Adrenal gland (tissue), 12 donors: Measurements from ENCODE around the gene DLG2. TPM values are rescaled to one million over a fixed set of nuclear protein-coding genes. Genes with fewer than 3 reads are reported as not detected.

Experiments
- DNase-seq, 7 donors: peaks; one replicate each; pipeline ENCODE4 v3.0.0-alpha.2; 2019 to 2020
- H3K27ac ChIP-seq, 5 donors: fragments of 200-600 bp; sonication (generic) in 4 of 5; 1 replicate in 3 of 5; 2 replicates in 2 of 5; pipeline versions ENCODE4 v1.5.1 to v1.8.0; 2016 to 2020; ENCODE audit warnings: mild to moderate bottlenecking in 1 of 5
- H3K27me3 ChIP-seq: fragments of 200-600 bp; 2 replicates; pipeline ENCODE4 v1.8.0; 2021
- H3K36me3 ChIP-seq, 2 donors: fragments of 200-600 bp; replicated peaks in 1 of 2; 1 replicate in 1 of 2; 2 replicates in 1 of 2; pipeline versions ENCODE4 v1.5.1 to v1.8.0; 2018 to 2022
- H3K4me1 ChIP-seq, 2 donors: fragments of 200-600 bp; replicated peaks in 1 of 2; 1 replicate in 1 of 2; 2 replicates in 1 of 2; pipeline versions ENCODE4 v1.5.1 to v1.8.0; 2018 to 2021
- H3K4me3 ChIP-seq, 4 donors: fragments of 200-600 bp; sonication (generic) in 3 of 4; one replicate each; pipeline ENCODE4 v1.5.1; 2016 to 2018
- H3K9me3 ChIP-seq, 3 donors: fragments of 200-600 bp; sonication (generic) in 1 of 3; replicated peaks in 1 of 3; 1 replicate in 2 of 3; 2 replicates in 1 of 3; pipeline versions ENCODE4 v1.5.1 to v1.8.0; 2016 to 2021
- CTCF ChIP-seq, 6 experiments: fragments of 450-650 bp in 4 of 6; fragments of 200-600 bp in 2 of 6; sonication (generic) in 1 of 6; IDR thresholded peaks; 1 replicate in 5 of 6; 2 replicates in 1 of 6; pipeline versions ENCODE4 v1.5.1 to v1.8.0; 2016 to 2021; ENCODE audit warnings: antibody characterized with exemption in 6 of 6, mild to moderate bottlenecking in 2 of 6, moderate library complexity in 1 of 6
- POLR2A ChIP-seq, 2 donors: fragments of 450-650 bp; IDR thresholded peaks; one replicate each; pipeline ENCODE4 v1.6.1; 2017; ENCODE audit warnings: antibody characterized with exemption in 2 of 2, mild to moderate bottlenecking in 2 of 2, moderate library complexity in 1 of 2
- WGBS, 4 donors: extraction: QIAGEN DNeasy Blood & Tissue Kit in 2 of 4; methylation state at CpG; one replicate each; pipeline versions ENCODE4 v1.1.5 to v1.1.7; 2013 to 2017; 5-methylcytosine and 5-hydroxymethylcytosine counted together
- intact Hi-C, 2 donors: fragments of 100-400 bp; cut with DNase I; formaldehyde crosslinking; loops; one replicate each; pipeline versions ENCODE4 v1.14.1 to v1.15.0; 2022 to 2023
- polyA plus RNA-seq, 3 donors: library from polyadenylated mRNA; stranded (reverse); fragments of 200-250 nt in 2 of 3; fragments of 350-450 nt in 1 of 3; fragmentation: Illumina TruSeq in 1 of 3; extraction: RNeasy Lipid Tissue Mini Kit (QIAGEN cat#74804) in 1 of 3; gene quantifications; one replicate each; pipeline ENCODE4 v1.2.3, GENCODE V29; 2013 to 2014
- total RNA-seq, 9 donors: library from RNA; depleted of rRNA in 4 of 9; stranded (reverse); fragments of >200 nt in 4 of 9; fragments of 120-200 nt in 1 of 9; fragmentation: NEBNext Ultra II Directional in 1 of 9; extraction: Animal tissue kit (Norgen Biotek cat#: 25700) in 1 of 9; gene quantifications; one replicate each; pipeline versions ENCODE4 v1.1.0 to v1.2.4, GENCODE V29; 2013 to 2023
- donor health status: healthy with polysubstance abuse.
- donor health status: Bipolar disorder and iron deficiency.
- donor health status: DM: yes; HTN: yes; CAD: no.
- donor health status: DM: no; HTN: no; CAD: no.
- donor health status: DM: no; HTN: no; CAD: no.
- donor health status: DM: yes; HTN: yes; CAD: no.

DLG2 gene
- total and polyA plus RNA-seq, 12 donors = 8.3 to 101 (median 37.5) TPM

GRCh38 chr11:84240847-84241246, 1386.3 kb downstream of the DLG2 start:
- Histone ChIP-seq H3K27me3 (no peaks in the 10 kb centered on the region), H3K36me3 (no peaks in the 10 kb centered on the region), H3K27ac (no peak overlapping the region), H3K4me1 (peaks cover 0 to 15% of the 10 kb centered on the region in 2 donors), H3K4me3 (no peak overlapping the region), H3K9me3 (no peaks in the 10 kb centered on the region)
- TF ChIP-seq POLR2A (IDR thresholded peaks at IDR 0.05) = no peak
- no peak for TF ChIP-seq CTCF (IDR thresholded peaks at IDR 0.05)
- DNase-seq = no peak
- intact Hi-C loops = no loop called here
- 83 to 100% (median 94%) methylated on average over 1 of the region's 1 CpG for WGBS, 4 donors

GRCh38 chr11:84236436-84236835, 1390.7 kb downstream of the DLG2 start:
- intact Hi-C loops = no loop called here
- peak overlapping the region in 2 of 5 donors; percentile 12 to 32 for H3K27ac ChIP-seq
- H3K36me3 ChIP-seq = no peaks in the 10 kb centered on the region
- H3K4me1 ChIP-seq = peaks cover 12 to 18% of the 10 kb centered on the region in 2 donors
- H3K4me3 ChIP-seq = no peak overlapping the region
- TF ChIP-seq POLR2A (IDR thresholded peaks at IDR 0.05) (no peak), CTCF (IDR thresholded peaks at IDR 0.05) (no peak)
- DNase-seq = no peak
- no peaks in the 10 kb centered on the region for H3K9me3 ChIP-seq
- no peaks in the 10 kb centered on the region for H3K27me3 ChIP-seq

- DNase-seq = no peak
- no peak overlapping the region for H3K4me3 ChIP-seq
- TF ChIP-seq CTCF (IDR thresholded peaks at IDR 0.05) (no peak), POLR2A (IDR thresholded peaks at IDR 0.05) (no peak)
- no peak overlapping the region for H3K27ac ChIP-seq
- no peaks in the 10 kb centered on the region for H3K36me3 ChIP-seq
- no peaks in the 10 kb centered on the region for H3K27me3 ChIP-seq
- 70 to 76% (median 74%) methylated on average over 4 of the region's 4 CpGs for WGBS, 4 donors
- no peaks in the 10 kb centered on the region for H3K9me3 ChIP-seq
- intact Hi-C loops = no loop called here
- peaks cover 12 to 18% of the 10 kb centered on the region in 2 donors for H3K4me1 ChIP-seq
Measured at GRCh38 chr11:84234462-84235202, 1392.5 kb downstream of the DLG2 start.

- Histone ChIP-seq H3K36me3 (no peaks in the 10 kb centered on the region), H3K27ac (no peak overlapping the region), H3K4me1 (peaks cover 12 to 18% of the 10 kb centered on the region in 2 donors), H3K27me3 (no peaks in the 10 kb centered on the region), H3K9me3 (no peaks in the 10 kb centered on the region), H3K4me3 (no peak overlapping the region)
- peak in 1 of 7 donors; percentile 8 for DNase-seq
- intact Hi-C loops = no loop called here
- TF ChIP-seq CTCF (IDR thresholded peaks at IDR 0.05) = no peak
- no peak for TF ChIP-seq POLR2A (IDR thresholded peaks at IDR 0.05)
- WGBS, 4 donors = 58 to 81% (median 70%) methylated on average over 2 of the region's 2 CpGs
Measured at GRCh38 chr11:84234011-84234410, 1393.1 kb downstream of the DLG2 start.
